ENCODE results near the gene NFIX.

The NFIX gene

GRCh38 chr19:13060233-13060963, 65.1 kb downstream of the NFIX start:
- DNase-seq = no peak

GRCh38 chr19:13060964-13061927, 66.0 kb downstream of the NFIX start:
- DNase-seq = peak; percentile 86

GRCh38 chr19:13062317-13062716, 67.0 kb downstream of the NFIX start:
- DNase-seq = no peak

- DNase-seq = no peak
Observed at GRCh38 chr19:13063461-13064091, 68.3 kb downstream of the NFIX start.

- no peak for DNase-seq
Observed at GRCh38 chr19:13064092-13064489, 68.8 kb downstream of the NFIX start.

- DNase-seq = no peak
Observed at GRCh38 chr19:13066226-13066625, 71.0 kb downstream of the NFIX start.

GRCh38 chr19:13066933-13067807, 71.9 kb downstream of the NFIX start:
- DNase-seq = no peak

GRCh38 chr19:13068085-13068846, 73.0 kb downstream of the NFIX start:
- DNase-seq = no peak

- DNase-seq = no peak
Observed at GRCh38 chr19:13069415-13070359, 74.4 kb downstream of the NFIX start.

GRCh38 chr19:13070425-13071140, 75.3 kb downstream of the NFIX start:
- DNase-seq = no peak

- no peak for DNase-seq
Observed at GRCh38 chr19:13071444-13072187, 76.3 kb downstream of the NFIX start.

- no peak for DNase-seq
Observed at GRCh38 chr19:13072188-13072908, 77.1 kb downstream of the NFIX start.

GRCh38 chr19:13073263-13073662, 78.0 kb downstream of the NFIX start:
- DNase-seq = no peak

- no peak for DNase-seq
Observed at GRCh38 chr19:13074378-13074777, 79.1 kb downstream of the NFIX start.

- no peak for DNase-seq
Observed at GRCh38 chr19:13076320-13076719, 81.0 kb downstream of the NFIX start.

- no peak for DNase-seq
Observed at GRCh38 chr19:13076787-13077186, 81.5 kb downstream of the NFIX start.

GRCh38 chr19:13077240-13077639, 82.0 kb downstream of the NFIX start:
- DNase-seq = no peak

- DNase-seq = no peak
Observed at GRCh38 chr19:13078381-13078780, 83.1 kb downstream of the NFIX start.
